K562 (cell line): ENCODE results near the gene SSU72. TPM values are rescaled to one million over a fixed set of nuclear protein-coding genes. Genes with fewer than 3 reads are reported as not detected.
A peak's percentile ranks its signal among the peaks of the same experiment; 100 is the strongest.

ENCODE experiments used
- BCL6 ChIP-seq: fragments of 250-450 bp; sonication (Bioruptor Pico); IDR thresholded peaks from 2 replicates; pipeline ENCODE4 v1.4.0; 2020
- BCOR ChIP-seq: fragments of 450-650 bp; IDR thresholded peaks from 2 replicates; pipeline ENCODE4 v1.6.1; 2016
- BRD4 ChIP-seq: fragments of 200-600 bp; sonication (generic); IDR thresholded peaks from 2 replicates; pipeline ENCODE4 v1.6.1; 2017; ENCODE audit warnings: inconsistent platforms
- CAMTA2 ChIP-seq: fragments of 250-450 bp; sonication (Bioruptor Pico); conservative IDR thresholded peaks from 2 replicates; pipeline ENCODE4 v1.5.1; 2022
- CTBP1 ChIP-seq: fragments of 450-650 bp; IDR thresholded peaks from 2 replicates; pipeline ENCODE4 v1.6.1; 2016; ENCODE audit warnings: borderline replicate concordance
- ELF1 ChIP-seq: fragments of 200-800 bp; sonication (Bioruptor generic); IDR thresholded peaks from 2 replicates; pipeline ENCODE4 v1.6.1; 2016; ENCODE audit warnings: missing genetic modification characterization, missing compliant biosample characterization
- ETS2 ChIP-seq: IDR thresholded peaks from 2 replicates; pipeline ENCODE4 v1.6.1; 2016; ENCODE audit warnings: borderline replicate concordance, missing genetic modification characterization, mild to moderate bottlenecking, moderate library complexity, missing compliant biosample characterization; ENCODE audit not compliant: poor library complexity, severe bottlenecking
- ETV6 ChIP-seq, 3 experiments: fragments of 150-350 bp in 1 of 3; sonication (generic) in 1 of 3; formaldehyde crosslinking in 1 of 3; IDR thresholded peaks; 2 replicates each; pipeline versions ENCODE4 v1.6.1 to v1.8.0; 2014 to 2022; ENCODE audit warnings: borderline replicate concordance in 2 of 3, low read depth in 2 of 3, antibody characterized with exemption in 1 of 3, low read length in 1 of 3, mild to moderate bottlenecking in 1 of 3, missing genetic modification reagents in 1 of 3
- GABPA ChIP-seq: fragments of 200-800 bp; sonication (Bioruptor generic); conservative IDR thresholded peaks from 2 replicates; pipeline ENCODE4 v1.6.1; 2016; ENCODE audit warnings: low read depth, missing genetic modification characterization, missing compliant biosample characterization
- HMGXB4 ChIP-seq: sonication (generic); formaldehyde crosslinking; IDR thresholded peaks from 2 replicates; pipeline ENCODE4 v1.8.1; 2023; ENCODE audit warnings: mild to moderate bottlenecking, missing genetic modification reagents
- HNRNPL ChIP-seq: fragments of 200-400 bp; formaldehyde crosslinking; IDR thresholded peaks from 2 replicates; pipeline ENCODE4 v1.6.1; 2017; ENCODE audit warnings: low read depth, mild to moderate bottlenecking, low read length
- ILK ChIP-seq: fragments of 450-650 bp; IDR thresholded peaks from 2 replicates; pipeline ENCODE4 v1.6.1; 2016; ENCODE audit warnings: missing genetic modification characterization, low read depth, mild to moderate bottlenecking, missing compliant biosample characterization, moderate library complexity, borderline replicate concordance
- LARP7 ChIP-seq: fragments of 450-650 bp; IDR thresholded peaks from 2 replicates; pipeline ENCODE4 v1.6.1; 2016
- LEF1 ChIP-seq: fragments of 450-650 bp; IDR thresholded peaks from 2 replicates; pipeline ENCODE4 v1.6.1; 2016; ENCODE audit warnings: mild to moderate bottlenecking
- MAX ChIP-seq: sonication (generic); formaldehyde crosslinking; IDR thresholded peaks from 2 replicates; pipeline ENCODE4 v1.9.0; 2022; ENCODE audit warnings: mild to moderate bottlenecking, missing genetic modification reagents
- MCM7 ChIP-seq, 2 experiments: fragments of 450-650 bp; IDR thresholded peaks; 2 replicates each; pipeline ENCODE4 v1.6.1; 2016 to 2018
- MXI1 ChIP-seq: IDR thresholded peaks from 2 replicates; pipeline ENCODE4 v1.6.1; 2011; ENCODE audit warnings: low read depth, mild to moderate bottlenecking, improper control_type of control experiment, low read length
- POLR2H ChIP-seq: IDR thresholded peaks from 2 replicates; pipeline ENCODE4 v1.6.1; 2016; ENCODE audit warnings: missing genetic modification characterization, low read depth, mild to moderate bottlenecking, control low read depth, missing compliant biosample characterization, moderate library complexity
- POLR3A ChIP-seq: IDR thresholded peaks from 2 replicates; pipeline ENCODE4 v1.6.1; 2011; ENCODE audit warnings: borderline replicate concordance, mild to moderate bottlenecking, moderate library complexity; ENCODE audit not compliant: insufficient read length, insufficient read depth; ENCODE audit errors: extremely low read depth
- SMAD4 ChIP-seq: fragments of 250-450 bp; sonication (Bioruptor Pico); conservative IDR thresholded peaks from 2 replicates; pipeline ENCODE4 v1.8.0; 2021; ENCODE audit warnings: inconsistent platforms, mild to moderate bottlenecking, moderate library complexity
- TAF7 ChIP-seq: fragments of 450-650 bp; IDR thresholded peaks from 2 replicates; pipeline ENCODE4 v1.6.1; 2016; ENCODE audit warnings: missing genetic modification characterization, missing compliant biosample characterization
- ZNF518B ChIP-seq: fragments of 250-450 bp; sonication (Bioruptor Pico); IDR thresholded peaks from 2 replicates; pipeline ENCODE4 v1.5.0; 2021; ENCODE audit warnings: mild to moderate bottlenecking, moderate library complexity
- ZNF717 ChIP-seq: fragments of 250-450 bp; sonication (Bioruptor Pico); IDR thresholded peaks from 2 replicates; pipeline ENCODE4 v1.5.0; 2021
- polyA plus RNA-seq, 8 experiments: library from polyadenylated mRNA; depleted of rRNA in 4 of 8; stranded (reverse) in 5 of 8; unstranded in 3 of 8; fragments of >200 nt; fragmentation: Nextera tagmentation in 2 of 8; fragmentation: Illumina TruSeq in 1 of 8; extraction: Ambion mirVana in 2 of 8; extraction: Trizol in 1 of 8; gene quantifications; 2 replicates each; pipeline versions ENCODE4 v1.2.1 to v1.2.3, GENCODE V29; 2011 to 2014; ENCODE audit warnings: inconsistent platforms in 1 of 8, missing spikeins in 1 of 8
- total RNA-seq, 7 experiments: library from RNA; depleted of rRNA in 6 of 7; stranded (reverse); fragments of >200 nt in 6 of 7; fragmentation: Illumina TruSeq in 2 of 7; extraction: Trizol in 2 of 7; gene quantifications; 2 replicates each; pipeline versions ENCODE4 v1.2.1 to v1.2.3, GENCODE V29; 2011 to 2021; ENCODE audit warnings: low replicate concordance in 1 of 7

SSU72 gene
- total and polyA plus RNA-seq, 9 of the 15 experiments (the other 6 are each of a cell fraction or from before 2014, with no cell fraction given): 70.8 to 201 (median 94.6) TPM

GRCh38 chr1:1573843-1574720 is 581 bp downstream of the SSU72 start (continued):
- TF ChIP-seq MCM7 (IDR thresholded peaks at IDR 0.05) (no peak), SMAD4 (0 out of 2 replicates have a peak, but pooled peaks have one; percentile 80), ETS2 (tag) (peak; percentile 84), ZNF717 (0 out of 2 replicates have a peak, but pooled peaks have one; percentile 31), POLR2H (tag) (0 out of 2 replicates have a peak, but pooled peaks have one; percentile 31), TAF7 (tag) (peak; percentile 58; the same call in 1 of the 2 replicates), ETV6 (IDR thresholded peaks at IDR 0.05; ENCODE audit: borderline replicate concordance in 1 of 2, low read depth in 2 of 2, low read length in 1 of 2) (no peak), ETV6 (CRISPR knock-in tag; IDR thresholded peaks at IDR 0.05; ENCODE audit: borderline replicate concordance) (peak; percentile 62; the same call in 1 of the 2 replicates), MAX (CRISPR knock-in tag) (peak; percentile 51), LEF1 (no peak), LARP7 (peak; percentile 11; the same call in 1 of the 2 replicates), MXI1 (peak; percentile 1; the same call in 1 of the 2 replicates), POLR3A (no peak), BRD4 (peak; percentile 91), BCL6 (CRISPR knock-in tag) (no peak), CAMTA2 (CRISPR knock-in tag) (no peak), CTBP1 (peak; percentile 77), ZNF518B (CRISPR knock-in tag) (no peak), HMGXB4 (CRISPR knock-in tag) (peak; percentile 80; the same call in 1 of the 2 replicates), GABPA (tag) (peak; percentile 93; the same call in 1 of the 2 replicates), ELF1 (peak; percentile 98), HNRNPL (peak; percentile 86), BCOR (no peak), ILK (tag) (no peak)
